Measurements from ENCODE around the gene MRPS2. TPM values are rescaled to one million over a fixed set of nuclear protein-coding genes. Genes with fewer than 3 reads are reported as not detected.

Gene MRPS2
- polyA plus RNA-seq, 1 donor from 2014 or later, result 20.1 TPM

DNA sequence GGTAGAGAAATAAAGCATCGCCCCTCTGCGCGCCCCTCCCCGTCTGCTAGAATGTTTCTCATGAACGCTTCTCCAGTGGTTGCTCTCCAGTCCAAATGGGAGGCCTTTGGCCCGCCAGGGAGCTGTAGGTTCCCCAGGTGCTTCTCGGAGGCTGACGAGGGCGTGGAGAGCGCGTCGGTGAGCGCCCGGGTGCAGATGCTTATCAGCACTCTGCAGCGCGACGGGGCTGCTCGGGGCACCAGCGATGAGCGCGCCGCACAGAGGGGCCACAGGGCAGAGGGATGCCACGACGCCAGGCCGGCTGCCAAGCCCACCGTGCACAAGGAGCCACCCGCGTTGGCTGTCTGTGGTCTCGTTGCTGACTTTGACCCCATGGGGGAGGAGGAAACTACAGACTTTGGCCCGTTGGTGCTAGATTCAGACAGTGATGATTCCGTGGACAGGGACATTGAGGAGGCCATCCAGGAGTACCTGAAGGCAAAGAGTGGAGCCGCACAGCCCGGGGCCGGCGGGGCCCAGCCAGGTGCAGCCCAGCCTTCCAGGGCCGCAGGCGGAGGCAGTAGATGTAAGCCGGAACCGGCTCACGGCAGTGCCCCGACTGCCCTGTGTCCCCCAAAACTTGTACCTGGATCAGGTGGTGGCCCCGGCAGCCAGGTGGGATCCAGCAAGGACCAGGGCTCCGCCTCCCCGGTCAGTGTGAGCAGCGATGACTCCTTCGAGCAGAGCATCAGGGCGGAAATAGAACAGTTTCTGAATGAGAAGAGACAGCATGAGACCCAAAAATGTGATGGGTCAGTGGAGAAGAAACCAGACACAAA, 15.8 kb upstream of the MRPS2 start:
- Histone ChIP-seq H3K4me3 (ENCODE audit: low read length) (no peak overlapping the region), H3K9ac (ENCODE audit: low read length) (no peak overlapping the region), H3K79me2 (replicated peaks; ENCODE audit: insufficient read depth, low read length) (no peaks in the 10 kb centered on the region), H3K9me3 (ENCODE audit: low read length) (no peaks in the 10 kb centered on the region), H2AFZ (ENCODE audit: low read depth, low read length) (no peak overlapping the region), H3K27me3 (ENCODE audit: insufficient read depth, low read depth, low read length) (no peaks in the 10 kb centered on the region), H3K27ac (ENCODE audit: low read length) (no peak overlapping the region), H3F3A (ENCODE audit: insufficient read depth, low read length, poor library complexity, severe bottlenecking) (no peaks in the 10 kb centered on the region), H3K4me2 (ENCODE audit: low read length) (no peak overlapping the region), H3K36me3 (ENCODE audit: insufficient read depth, low read length) (no peaks in the 10 kb centered on the region), H3K9me2 (ENCODE audit: insufficient read depth, low read length) (no peaks in the 10 kb centered on the region), H4K20me1 (ENCODE audit: insufficient read depth) (no peaks in the 10 kb centered on the region)
- TF ChIP-seq, protein P1, sequence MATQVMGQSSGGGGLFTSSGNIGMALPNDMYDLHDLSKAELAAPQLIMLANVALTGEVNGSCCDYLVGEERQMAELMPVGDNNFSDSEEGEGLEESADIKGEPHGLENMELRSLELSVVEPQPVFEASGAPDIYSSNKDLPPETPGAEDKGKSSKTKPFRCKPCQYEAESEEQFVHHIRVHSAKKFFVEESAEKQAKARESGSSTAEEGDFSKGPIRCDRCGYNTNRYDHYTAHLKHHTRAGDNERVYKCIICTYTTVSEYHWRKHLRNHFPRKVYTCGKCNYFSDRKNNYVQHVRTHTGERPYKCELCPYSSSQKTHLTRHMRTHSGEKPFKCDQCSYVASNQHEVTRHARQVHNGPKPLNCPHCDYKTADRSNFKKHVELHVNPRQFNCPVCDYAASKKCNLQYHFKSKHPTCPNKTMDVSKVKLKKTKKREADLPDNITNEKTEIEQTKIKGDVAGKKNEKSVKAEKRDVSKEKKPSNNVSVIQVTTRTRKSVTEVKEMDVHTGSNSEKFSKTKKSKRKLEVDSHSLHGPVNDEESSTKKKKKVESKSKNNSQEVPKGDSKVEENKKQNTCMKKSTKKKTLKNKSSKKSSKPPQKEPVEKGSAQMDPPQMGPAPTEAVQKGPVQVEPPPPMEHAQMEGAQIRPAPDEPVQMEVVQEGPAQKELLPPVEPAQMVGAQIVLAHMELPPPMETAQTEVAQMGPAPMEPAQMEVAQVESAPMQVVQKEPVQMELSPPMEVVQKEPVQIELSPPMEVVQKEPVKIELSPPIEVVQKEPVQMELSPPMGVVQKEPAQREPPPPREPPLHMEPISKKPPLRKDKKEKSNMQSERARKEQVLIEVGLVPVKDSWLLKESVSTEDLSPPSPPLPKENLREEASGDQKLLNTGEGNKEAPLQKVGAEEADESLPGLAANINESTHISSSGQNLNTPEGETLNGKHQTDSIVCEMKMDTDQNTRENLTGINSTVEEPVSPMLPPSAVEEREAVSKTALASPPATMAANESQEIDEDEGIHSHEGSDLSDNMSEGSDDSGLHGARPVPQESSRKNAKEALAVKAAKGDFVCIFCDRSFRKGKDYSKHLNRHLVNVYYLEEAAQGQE (IDR thresholded peaks at IDR 0.05; ENCODE audit: borderline replicate concordance), result no peak
- no peak for TF ChIP-seq EZH2 (IDR thresholded peaks at IDR 0.05; ENCODE audit: borderline replicate concordance, insufficient read depth, low read length, poor library complexity, severe bottlenecking)
- TF ChIP-seq TAF1 (IDR thresholded peaks at IDR 0.05; ENCODE audit: low read depth), result no peak

DNA sequence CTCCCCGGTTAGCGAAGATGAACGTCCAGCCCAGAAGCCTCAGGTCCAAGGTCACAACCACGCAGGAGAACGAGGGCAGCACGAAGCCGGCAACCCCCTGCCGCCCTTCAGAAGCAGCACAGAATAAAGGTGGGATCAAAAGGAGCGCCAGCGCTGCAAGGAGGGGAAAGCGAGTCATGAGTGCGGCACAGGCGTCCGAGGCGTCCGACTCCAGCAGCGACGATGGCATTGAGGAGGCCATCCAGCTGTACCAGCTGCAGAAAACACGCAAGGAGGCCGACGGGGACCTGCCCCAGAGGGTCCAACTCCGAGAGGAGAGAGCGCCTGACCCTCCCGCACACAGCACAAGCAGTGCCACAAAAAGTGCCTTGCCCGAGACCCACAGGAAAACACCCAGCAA, 15.1 kb upstream of the MRPS2 start:
- no peaks in the 10 kb centered on the region for H3K36me3 ChIP-seq (ENCODE audit: insufficient read depth, low read length)

More for the DNA sequence above, 15.1 kb upstream of the MRPS2 start:
- Histone ChIP-seq H3K9ac (ENCODE audit: low read length) (no peak overlapping the region), H3K4me2 (ENCODE audit: low read length) (no peak overlapping the region), H3F3A (ENCODE audit: insufficient read depth, low read length, poor library complexity, severe bottlenecking) (no peaks in the 10 kb centered on the region), H3K9me3 (ENCODE audit: low read length) (no peaks in the 10 kb centered on the region), H3K27ac (ENCODE audit: low read length) (no peak overlapping the region), H3K4me3 (ENCODE audit: low read length) (no peak overlapping the region), H2AFZ (ENCODE audit: low read depth, low read length) (no peak overlapping the region), H3K79me2 (replicated peaks; ENCODE audit: insufficient read depth, low read length) (no peaks in the 10 kb centered on the region), H3K9me2 (ENCODE audit: insufficient read depth, low read length) (no peaks in the 10 kb centered on the region), H4K20me1 (ENCODE audit: insufficient read depth) (no peaks in the 10 kb centered on the region), H3K27me3 (ENCODE audit: insufficient read depth, low read depth, low read length) (no peaks in the 10 kb centered on the region)
- no peak for TF ChIP-seq EP300 (conservative IDR thresholded peaks at IDR 0.05; ENCODE audit: poor library complexity, severe bottlenecking)
- TF ChIP-seq SMC3 (conservative IDR thresholded peaks at IDR 0.05; ENCODE audit: poor library complexity), result no peak
- TF ChIP-seq, protein P1 (IDR thresholded peaks at IDR 0.05; ENCODE audit: borderline replicate concordance), result no peak
- TF ChIP-seq RAD21 (conservative IDR thresholded peaks at IDR 0.05), result no peak
- no peak for TF ChIP-seq EZH2 (IDR thresholded peaks at IDR 0.05; ENCODE audit: borderline replicate concordance, insufficient read depth, low read length, poor library complexity, severe bottlenecking)
- no peak for TF ChIP-seq MXI1 (conservative IDR thresholded peaks at IDR 0.05; ENCODE audit: poor library complexity, severe bottlenecking)
- TF ChIP-seq POLR2AphosphoS5 (IDR thresholded peaks at IDR 0.05), result no peak
- no peak for TF ChIP-seq TAF1 (IDR thresholded peaks at IDR 0.05; ENCODE audit: low read depth)
- TF ChIP-seq, protein P2, sequence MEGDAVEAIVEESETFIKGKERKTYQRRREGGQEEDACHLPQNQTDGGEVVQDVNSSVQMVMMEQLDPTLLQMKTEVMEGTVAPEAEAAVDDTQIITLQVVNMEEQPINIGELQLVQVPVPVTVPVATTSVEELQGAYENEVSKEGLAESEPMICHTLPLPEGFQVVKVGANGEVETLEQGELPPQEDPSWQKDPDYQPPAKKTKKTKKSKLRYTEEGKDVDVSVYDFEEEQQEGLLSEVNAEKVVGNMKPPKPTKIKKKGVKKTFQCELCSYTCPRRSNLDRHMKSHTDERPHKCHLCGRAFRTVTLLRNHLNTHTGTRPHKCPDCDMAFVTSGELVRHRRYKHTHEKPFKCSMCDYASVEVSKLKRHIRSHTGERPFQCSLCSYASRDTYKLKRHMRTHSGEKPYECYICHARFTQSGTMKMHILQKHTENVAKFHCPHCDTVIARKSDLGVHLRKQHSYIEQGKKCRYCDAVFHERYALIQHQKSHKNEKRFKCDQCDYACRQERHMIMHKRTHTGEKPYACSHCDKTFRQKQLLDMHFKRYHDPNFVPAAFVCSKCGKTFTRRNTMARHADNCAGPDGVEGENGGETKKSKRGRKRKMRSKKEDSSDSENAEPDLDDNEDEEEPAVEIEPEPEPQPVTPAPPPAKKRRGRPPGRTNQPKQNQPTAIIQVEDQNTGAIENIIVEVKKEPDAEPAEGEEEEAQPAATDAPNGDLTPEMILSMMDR (IDR thresholded peaks at IDR 0.05; ENCODE audit: poor library complexity, severe bottlenecking), result no peak

Measured in neural cell (in vitro differentiated cells).